Natural killer cell (primary cell): Measurements from ENCODE around the gene MAPKAPK2. TPM values are rescaled to one million over a fixed set of nuclear protein-coding genes. Genes with fewer than 3 reads are reported as not detected.
A peak's percentile ranks its signal among the peaks of the same experiment; 100 is the strongest.

Experiments
- ATAC-seq, 3 donors: fragments of 150-1000 bp in 2 of 3; fragments of 200-7000 bp in 1 of 3; cut with Tn5 transposase; 1 replicate in 1 of 3; 2 replicates in 2 of 3; pipeline ENCODE4 v1.10.0; 2021; ENCODE audit warnings: mild to moderate bottlenecking in 2 of 3, moderate library complexity in 2 of 3
- DNase-seq, 2 donors: peaks; one replicate each; pipeline versions ENCODE4 v3.0.0 to v3.0.0-alpha.2; 2013 to 2021; ENCODE audit warnings: mixed read lengths in 1 of 2
- H3K27ac ChIP-seq: one replicate; pipeline ENCODE4 v1.5.1; 2013; ENCODE audit warnings: mild to moderate bottlenecking, low read length
- H3K27me3 ChIP-seq: one replicate; pipeline ENCODE4 v1.6.1; 2013; ENCODE audit warnings: low read length; ENCODE audit not compliant: control insufficient read depth, insufficient read depth
- H3K36me3 ChIP-seq: one replicate; pipeline ENCODE4 v1.6.1; 2013; ENCODE audit warnings: low read length; ENCODE audit not compliant: control insufficient read depth, insufficient read depth
- H3K4me1 ChIP-seq: one replicate; pipeline ENCODE4 v1.6.1; 2013; ENCODE audit warnings: low read length; ENCODE audit not compliant: control insufficient read depth, insufficient read depth
- H3K4me3 ChIP-seq: one replicate; pipeline ENCODE4 v1.5.1; 2013; ENCODE audit warnings: low read length
- H3K9me3 ChIP-seq: one replicate; pipeline ENCODE4 v1.6.1; 2013; ENCODE audit warnings: low read length; ENCODE audit not compliant: control insufficient read depth, insufficient read depth
- H3K27ac Mint-ChIP-seq, 2 donors: one replicate each; pipeline ENCODE4 v1.8.0; 2022; ENCODE audit warnings: mild to moderate bottlenecking in 2 of 2, mixed read lengths in 2 of 2, moderate library complexity in 1 of 2
- H3K27me3 Mint-ChIP-seq, 2 donors: one replicate each; pipeline ENCODE4 v1.8.0; 2022; ENCODE audit warnings: low read depth in 2 of 2, mixed read lengths in 2 of 2
- H3K36me3 Mint-ChIP-seq: one replicate; pipeline ENCODE4 v1.8.0; 2022; ENCODE audit warnings: mixed read lengths
- H3K4me1 Mint-ChIP-seq, 2 donors: one replicate each; pipeline ENCODE4 v1.8.0; 2022; ENCODE audit warnings: mixed read lengths in 2 of 2
- H3K4me3 Mint-ChIP-seq: one replicate; pipeline ENCODE4 v1.8.0; 2022; ENCODE audit warnings: mild to moderate bottlenecking, moderate library complexity, mixed read lengths
- H3K9me3 Mint-ChIP-seq, 2 donors: one replicate each; pipeline ENCODE4 v1.8.0; 2022; ENCODE audit warnings: mixed read lengths in 2 of 2
- CTCF ChIP-seq: fragments of 200-600 bp; IDR thresholded peaks from one replicate; pipeline ENCODE4 v1.8.0; 2022; ENCODE audit warnings: antibody characterized with exemption
- WGBS: methylation state at CpG from one replicate; pipeline ENCODE4 v1.1.7; 2013; ENCODE audit warnings: missing lambda C conversion rate; ENCODE audit not compliant: insufficient coverage; 5-methylcytosine and 5-hydroxymethylcytosine counted together
- intact Hi-C: fragments of 100-400 bp; cut with micrococcal nuclease; formaldehyde crosslinking; loops from one replicate; pipeline ENCODE4 v1.14.2; 2022
- total RNA-seq, 4 donors: library from RNA; stranded (reverse); fragments of 120-200 nt in 1 of 4; gene quantifications; one replicate each; pipeline versions ENCODE4 v1.2.3 to v1.2.4, GENCODE V29; 2013 to 2022

The MAPKAPK2 gene
- total RNA-seq, 3 donors from 2014 or later (not counting 1 experiment from before 2014, with no cell fraction given): 137 to 197 (median 178) TPM

- WGBS: 100% methylated on average over 3 of the region's 4 CpGs
- intact Hi-C loops: no loop called here
- ATAC-seq (no peak), DNase-seq (no peak)
- no peaks in the 10 kb centered on the region for H3K36me3 Mint-ChIP-seq
- H3K27me3 Mint-ChIP-seq: no peaks in the 10 kb centered on the region
- Histone ChIP-seq H3K4me3 (no peak overlapping the region), H3K27ac (no peak overlapping the region), H3K4me1 (peaks cover 63% of the 10 kb centered on the region), H3K27me3 (no peaks in the 10 kb centered on the region), H3K9me3 (no peaks in the 10 kb centered on the region), H3K36me3 (no peaks in the 10 kb centered on the region)
- H3K4me3 Mint-ChIP-seq: no peak overlapping the region
- peaks cover 81 to 90% of the 10 kb centered on the region in 2 donors for H3K4me1 Mint-ChIP-seq
- TF ChIP-seq CTCF: no peak
- no peaks in the 10 kb centered on the region for H3K9me3 Mint-ChIP-seq
- H3K27ac Mint-ChIP-seq: peak overlapping the region in 1 of 2 donors; percentile 35
Measured at GRCh38 chr1:206709322-206709721, 24.6 kb downstream of the MAPKAPK2 start.

GRCh38 chr1:206709772-206710459 is 25.2 kb downstream of the MAPKAPK2 start:
- TF ChIP-seq CTCF: no peak
- H3K36me3 Mint-ChIP-seq: no peaks in the 10 kb centered on the region
- no peak for DNase-seq
- no peaks in the 10 kb centered on the region for H3K36me3 ChIP-seq
- ATAC-seq: no peak
- no peaks in the 10 kb centered on the region for H3K27me3 ChIP-seq
- H3K9me3 Mint-ChIP-seq: no peaks in the 10 kb centered on the region
- no peaks in the 10 kb centered on the region for H3K27me3 Mint-ChIP-seq
- 86% methylated on average over 5 of the region's 5 CpGs for WGBS
- H3K4me3 ChIP-seq: no peak overlapping the region
- H3K4me1 ChIP-seq: peaks cover 63% of the 10 kb centered on the region
- intact Hi-C loops: loop anchor here (5.0 kb wide), 1 partner anchor 212 kb away; the partner anchor contains the start of gene FCMR
- no peak overlapping the region for H3K27ac ChIP-seq
- H3K4me1 Mint-ChIP-seq: peaks cover 81 to 90% of the 10 kb centered on the region in 2 donors
- H3K27ac Mint-ChIP-seq: peak overlapping the region; percentile 35 to 47
- no peaks in the 10 kb centered on the region for H3K9me3 ChIP-seq
- H3K4me3 Mint-ChIP-seq: no peak overlapping the region

GRCh38 chr1:206710460-206710823 is 25.7 kb downstream of the MAPKAPK2 start:
- no peak for DNase-seq
- no peak for ATAC-seq
- Mint-ChIP-seq H3K4me3 (no peak overlapping the region), H3K36me3 (no peaks in the 10 kb centered on the region), H3K4me1 (peaks cover 81 to 90% of the 10 kb centered on the region in 2 donors), H3K9me3 (no peaks in the 10 kb centered on the region), H3K27me3 (no peaks in the 10 kb centered on the region), H3K27ac (peak overlapping the region; percentile 35 to 47)
- Histone ChIP-seq H3K27me3 (no peaks in the 10 kb centered on the region), H3K4me1 (peaks cover 63% of the 10 kb centered on the region), H3K4me3 (no peak overlapping the region), H3K36me3 (no peaks in the 10 kb centered on the region), H3K27ac (no peak overlapping the region), H3K9me3 (no peaks in the 10 kb centered on the region)
- TF ChIP-seq CTCF: no peak
- 39% methylated on average over 3 of the region's 3 CpGs for WGBS
- intact Hi-C loops: loop anchor here (5.0 kb wide), 1 partner anchor 212 kb away; the partner anchor contains the start of gene FCMR
